ENCODE results near the gene SLC38A11. TPM values are rescaled to one million over a fixed set of nuclear protein-coding genes. Genes with fewer than 3 reads are reported as not detected.

The SLC38A11 gene
- total RNA-seq, 4 donors from 2014 or later, result 1.4 to 11.6 (median 2.6) TPM

DNA sequence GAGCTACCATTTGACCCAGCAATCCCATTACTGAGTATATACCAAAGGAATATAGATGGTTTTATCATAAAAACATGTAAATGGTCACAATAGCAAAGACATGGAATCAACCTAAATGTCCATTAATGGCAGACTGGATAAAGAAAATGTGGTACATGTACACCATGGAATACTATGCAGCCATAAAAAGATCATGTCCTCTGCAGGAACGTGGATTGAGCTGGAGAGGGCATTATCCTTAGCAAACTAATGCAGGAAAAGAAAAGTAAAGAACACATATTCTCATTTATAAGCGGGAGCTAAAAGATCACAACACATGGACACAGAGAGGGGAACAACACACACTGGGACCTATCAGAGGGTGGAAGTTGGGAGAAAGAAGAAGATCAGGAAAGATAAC, 22.9 kb downstream of the SLC38A11 start:
- no peak overlapping the region for H3K27ac ChIP-seq (replicated peaks in 1 of 4)
- H3K9me3 ChIP-seq, result no peaks in the 10 kb centered on the region
- intact Hi-C loops (cut with DNase I), result no loop called here
- no peaks in the 10 kb centered on the region for H3K36me3 ChIP-seq
- no peak for TF ChIP-seq POLR2A (IDR thresholded peaks at IDR 0.05; ENCODE audit: low read depth)
- no peak for TF ChIP-seq POLR2AphosphoS5 (IDR thresholded peaks at IDR 0.05)
- TF ChIP-seq, protein P1, sequence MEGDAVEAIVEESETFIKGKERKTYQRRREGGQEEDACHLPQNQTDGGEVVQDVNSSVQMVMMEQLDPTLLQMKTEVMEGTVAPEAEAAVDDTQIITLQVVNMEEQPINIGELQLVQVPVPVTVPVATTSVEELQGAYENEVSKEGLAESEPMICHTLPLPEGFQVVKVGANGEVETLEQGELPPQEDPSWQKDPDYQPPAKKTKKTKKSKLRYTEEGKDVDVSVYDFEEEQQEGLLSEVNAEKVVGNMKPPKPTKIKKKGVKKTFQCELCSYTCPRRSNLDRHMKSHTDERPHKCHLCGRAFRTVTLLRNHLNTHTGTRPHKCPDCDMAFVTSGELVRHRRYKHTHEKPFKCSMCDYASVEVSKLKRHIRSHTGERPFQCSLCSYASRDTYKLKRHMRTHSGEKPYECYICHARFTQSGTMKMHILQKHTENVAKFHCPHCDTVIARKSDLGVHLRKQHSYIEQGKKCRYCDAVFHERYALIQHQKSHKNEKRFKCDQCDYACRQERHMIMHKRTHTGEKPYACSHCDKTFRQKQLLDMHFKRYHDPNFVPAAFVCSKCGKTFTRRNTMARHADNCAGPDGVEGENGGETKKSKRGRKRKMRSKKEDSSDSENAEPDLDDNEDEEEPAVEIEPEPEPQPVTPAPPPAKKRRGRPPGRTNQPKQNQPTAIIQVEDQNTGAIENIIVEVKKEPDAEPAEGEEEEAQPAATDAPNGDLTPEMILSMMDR (IDR thresholded peaks at IDR 0.05), result no peak
- no peak for TF ChIP-seq EP300 (IDR thresholded peaks at IDR 0.05)
- no peaks in the 10 kb centered on the region for H3K27me3 ChIP-seq
- 89% methylated on average over 2 of the region's 2 CpGs for WGBS
- H3K4me1 ChIP-seq, result peaks cover 0 to 6% (median 0%) of the 10 kb centered on the region in 4 donors
- DNase-seq (ENCODE audit: extremely low spot score), result no peak
- no peak overlapping the region for H3K4me3 ChIP-seq

GRCh38 chr2:164928101-164928673, 27.1 kb downstream of the SLC38A11 start:
- Histone ChIP-seq H3K4me1 (no peaks in the 10 kb centered on the region), H3K4me3 (no peak overlapping the region), H3K9me3 (no peaks in the 10 kb centered on the region), H3K27ac (replicated peaks in 1 of 4) (no peak overlapping the region), H3K27me3 (no peaks in the 10 kb centered on the region), H3K36me3 (no peaks in the 10 kb centered on the region)
- TF ChIP-seq, protein P1 (IDR thresholded peaks at IDR 0.05), result no peak
- TF ChIP-seq EP300 (IDR thresholded peaks at IDR 0.05) (no peak), POLR2A (IDR thresholded peaks at IDR 0.05; ENCODE audit: low read depth) (no peak), POLR2AphosphoS5 (IDR thresholded peaks at IDR 0.05) (no peak)
- DNase-seq (ENCODE audit: extremely low spot score), result no peak
- intact Hi-C loops (cut with DNase I), result no loop called here

GRCh38 chr2:164922134-164922533, 33.2 kb downstream of the SLC38A11 start:
- DNase-seq (ENCODE audit: extremely low spot score), result no peak
- Histone ChIP-seq H3K27me3 (no peaks in the 10 kb centered on the region), H3K4me1 (peaks cover 0 to 5% (median under 1%) of the 10 kb centered on the region in 4 donors), H3K27ac (replicated peaks in 1 of 4) (no peak overlapping the region), H3K4me3 (no peak overlapping the region), H3K36me3 (no peaks in the 10 kb centered on the region), H3K9me3 (no peaks in the 10 kb centered on the region)
- TF ChIP-seq, protein P1 (IDR thresholded peaks at IDR 0.05), result no peak
- TF ChIP-seq POLR2AphosphoS5 (IDR thresholded peaks at IDR 0.05), result no peak
- no peak for TF ChIP-seq POLR2A (IDR thresholded peaks at IDR 0.05; ENCODE audit: low read depth)
- TF ChIP-seq EP300 (IDR thresholded peaks at IDR 0.05), result no peak
- intact Hi-C loops (cut with DNase I), result no loop called here
- 46% methylated on average over 3 of the region's 3 CpGs for WGBS

DNA sequence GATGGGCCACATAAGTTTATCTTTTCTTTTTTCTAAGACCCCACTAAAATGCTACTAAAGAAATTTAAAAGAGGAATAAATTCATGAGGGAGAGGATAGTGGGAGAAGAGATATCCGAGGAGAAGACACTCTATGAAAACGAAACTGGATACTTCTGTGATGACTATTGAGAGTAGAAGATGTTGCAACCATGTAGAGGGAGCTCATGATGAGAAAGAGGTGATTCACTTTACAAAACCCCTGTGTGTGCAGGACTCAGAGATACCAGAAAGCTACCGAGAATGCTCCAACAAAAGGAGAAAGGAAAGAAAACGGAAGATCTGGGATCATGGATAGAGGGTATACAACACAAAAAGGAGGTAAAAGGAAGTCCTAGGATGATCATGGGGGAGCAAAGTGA, 34.9 kb downstream of the SLC38A11 start:
- Histone ChIP-seq H3K27ac (replicated peaks in 1 of 4) (no peak overlapping the region), H3K27me3 (no peaks in the 10 kb centered on the region), H3K4me3 (no peak overlapping the region), H3K36me3 (no peaks in the 10 kb centered on the region), H3K9me3 (no peaks in the 10 kb centered on the region), H3K4me1 (peaks cover 0 to 8% (median 2%) of the 10 kb centered on the region in 4 donors)
- intact Hi-C loops (cut with DNase I), result no loop called here
- WGBS, result 71% methylated on average over 4 of the region's 4 CpGs
- TF ChIP-seq, protein P1 (IDR thresholded peaks at IDR 0.05), result no peak
- no peak for TF ChIP-seq POLR2AphosphoS5 (IDR thresholded peaks at IDR 0.05)
- TF ChIP-seq POLR2A (IDR thresholded peaks at IDR 0.05; ENCODE audit: low read depth), result no peak
- no peak for TF ChIP-seq EP300 (IDR thresholded peaks at IDR 0.05)
- DNase-seq (ENCODE audit: extremely low spot score), result no peak
